GM12892 (cell line): Measurements from ENCODE around the gene FLT4.

Experiments
- POLR2A ChIP-seq: IDR thresholded peaks from 2 replicates; pipeline ENCODE4 v1.6.1; 2011; ENCODE audit warnings: low read depth, low read length, control low read depth
- TAF1 ChIP-seq: IDR thresholded peaks from 2 replicates; pipeline ENCODE4 v1.6.1; 2011; ENCODE audit warnings: low read depth, mild to moderate bottlenecking, control low read depth, low read length, borderline replicate concordance

DNA sequence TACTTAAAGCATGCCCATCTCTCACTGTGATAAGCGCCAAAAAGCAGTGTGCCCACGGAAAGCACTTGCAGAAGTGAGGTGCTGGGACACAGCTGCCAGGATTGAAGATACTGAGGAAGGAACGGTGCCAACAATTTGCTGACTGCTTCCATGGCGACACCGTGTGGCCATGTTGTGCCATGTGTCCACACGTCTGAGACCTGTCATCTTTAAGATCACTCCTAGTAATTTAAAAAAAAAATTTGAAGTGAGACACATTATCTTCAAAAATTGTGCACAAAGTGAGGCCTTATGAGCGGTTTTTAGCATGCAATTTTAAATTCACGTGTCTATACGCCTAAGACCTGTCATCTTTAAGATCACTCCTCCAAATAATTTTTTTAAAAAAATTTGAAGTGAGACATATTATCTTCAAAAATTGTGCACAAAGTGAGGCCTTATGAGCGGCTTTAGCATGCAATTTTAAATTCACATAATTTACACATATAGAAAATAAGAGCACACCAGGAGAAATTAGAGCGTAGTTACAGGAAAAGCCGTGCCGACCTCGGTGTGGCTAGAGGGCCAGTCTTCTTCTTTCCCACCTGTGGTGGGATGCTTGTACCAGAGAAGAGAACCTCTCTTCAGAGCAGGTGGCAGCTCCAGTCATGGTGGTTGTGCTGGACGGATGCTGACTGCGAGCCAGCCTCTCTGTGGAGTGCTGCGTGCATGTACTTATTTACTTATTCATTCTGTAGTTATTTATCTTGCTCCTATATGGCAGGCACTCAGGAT, 21.4 kb upstream of the FLT4 start:
- TF ChIP-seq POLR2A, result no peak
- no peak for TF ChIP-seq TAF1
